WTC11 (cell line): ENCODE measurements around the gene GPR15LG.
"Not testable (repeated sequence)": the region's sequence is repeated elsewhere in the genome, so short reads cannot be mapped to it uniquely, and the experiment has no call there.

Experiments used
- NR3C1 ChIP-seq: sonication (generic); formaldehyde crosslinking; conservative IDR thresholded peaks from 2 replicates; pipeline ENCODE4 v1.8.1; 2023; ENCODE audit warnings: low read depth, mild to moderate bottlenecking, missing genetic modification reagents
- TF ChIP-seq, protein P1 (sequence below): fragments of 200-600 bp; IDR thresholded peaks from 2 replicates; pipeline ENCODE4 v1.8.0; 2022; ENCODE audit warnings: antibody characterized with exemption
- TF ChIP-seq, protein P2 (sequence below): sonication (generic); formaldehyde crosslinking; IDR thresholded peaks from 2 replicates; pipeline ENCODE4 v1.8.1; 2023; ENCODE audit warnings: mild to moderate bottlenecking, moderate library complexity, missing genetic modification reagents

DNA sequence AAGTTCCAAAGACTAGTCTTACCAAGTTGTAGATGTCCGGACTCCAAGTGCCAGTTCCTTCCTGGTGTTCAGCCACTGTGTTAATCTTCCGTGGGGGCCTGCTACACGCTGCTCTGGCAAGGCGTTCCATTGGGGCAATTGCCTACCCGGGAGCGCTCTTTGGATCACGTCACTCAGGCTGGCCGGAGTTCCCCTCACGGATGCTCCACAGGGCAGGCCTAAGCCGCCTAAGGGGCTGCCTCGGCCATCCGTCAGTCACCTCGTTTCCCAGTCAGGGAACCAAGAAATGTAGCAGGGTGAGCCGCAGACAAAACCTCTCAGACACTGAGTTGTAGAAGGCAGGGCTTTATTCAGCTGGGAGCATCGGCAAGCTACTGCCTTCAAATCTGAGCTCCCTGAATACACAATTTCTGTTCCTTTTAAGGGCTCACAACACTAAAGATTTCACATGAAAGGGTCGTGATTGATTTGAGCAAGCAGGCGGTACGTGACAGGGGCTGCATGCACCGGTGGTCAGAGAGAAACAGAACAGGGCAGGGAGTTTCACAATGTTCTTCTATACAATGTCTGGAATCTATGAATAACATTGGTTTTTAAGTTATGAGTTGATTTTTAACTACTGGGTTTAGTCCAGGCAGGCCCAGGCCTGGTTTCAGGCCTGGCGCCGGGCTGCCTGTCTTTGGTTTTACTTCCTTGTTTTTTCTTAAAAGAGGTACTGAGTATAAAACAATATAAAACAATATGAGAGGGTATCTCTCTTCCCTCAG is 1.7 kb upstream of the GPR15LG start:
- not testable (repeated sequence) for TF ChIP-seq NR3C1 (CRISPR knock-in tag)
- TF ChIP-seq, protein P1, sequence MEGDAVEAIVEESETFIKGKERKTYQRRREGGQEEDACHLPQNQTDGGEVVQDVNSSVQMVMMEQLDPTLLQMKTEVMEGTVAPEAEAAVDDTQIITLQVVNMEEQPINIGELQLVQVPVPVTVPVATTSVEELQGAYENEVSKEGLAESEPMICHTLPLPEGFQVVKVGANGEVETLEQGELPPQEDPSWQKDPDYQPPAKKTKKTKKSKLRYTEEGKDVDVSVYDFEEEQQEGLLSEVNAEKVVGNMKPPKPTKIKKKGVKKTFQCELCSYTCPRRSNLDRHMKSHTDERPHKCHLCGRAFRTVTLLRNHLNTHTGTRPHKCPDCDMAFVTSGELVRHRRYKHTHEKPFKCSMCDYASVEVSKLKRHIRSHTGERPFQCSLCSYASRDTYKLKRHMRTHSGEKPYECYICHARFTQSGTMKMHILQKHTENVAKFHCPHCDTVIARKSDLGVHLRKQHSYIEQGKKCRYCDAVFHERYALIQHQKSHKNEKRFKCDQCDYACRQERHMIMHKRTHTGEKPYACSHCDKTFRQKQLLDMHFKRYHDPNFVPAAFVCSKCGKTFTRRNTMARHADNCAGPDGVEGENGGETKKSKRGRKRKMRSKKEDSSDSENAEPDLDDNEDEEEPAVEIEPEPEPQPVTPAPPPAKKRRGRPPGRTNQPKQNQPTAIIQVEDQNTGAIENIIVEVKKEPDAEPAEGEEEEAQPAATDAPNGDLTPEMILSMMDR, result not testable (repeated sequence)
- TF ChIP-seq, protein P2, sequence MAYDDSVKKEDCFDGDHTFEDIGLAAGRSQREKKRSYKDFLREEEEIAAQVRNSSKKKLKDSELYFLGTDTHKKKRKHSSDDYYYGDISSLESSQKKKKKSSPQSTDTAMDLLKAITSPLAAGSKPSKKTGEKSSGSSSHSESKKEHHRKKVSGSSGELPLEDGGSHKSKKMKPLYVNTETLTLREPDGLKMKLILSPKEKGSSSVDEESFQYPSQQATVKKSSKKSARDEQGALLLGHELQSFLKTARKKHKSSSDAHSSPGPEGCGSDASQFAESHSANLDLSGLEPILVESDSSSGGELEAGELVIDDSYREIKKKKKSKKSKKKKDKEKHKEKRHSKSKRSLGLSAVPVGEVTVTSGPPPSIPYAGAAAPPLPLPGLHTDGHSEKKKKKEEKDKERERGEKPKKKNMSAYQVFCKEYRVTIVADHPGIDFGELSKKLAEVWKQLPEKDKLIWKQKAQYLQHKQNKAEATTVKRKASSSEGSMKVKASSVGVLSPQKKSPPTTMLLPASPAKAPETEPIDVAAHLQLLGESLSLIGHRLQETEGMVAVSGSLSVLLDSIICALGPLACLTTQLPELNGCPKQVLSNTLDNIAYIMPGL (CRISPR knock-in tag), result not testable (repeated sequence)
